ENCODE data around the gene RXRA.

The RXRA gene

DNA sequence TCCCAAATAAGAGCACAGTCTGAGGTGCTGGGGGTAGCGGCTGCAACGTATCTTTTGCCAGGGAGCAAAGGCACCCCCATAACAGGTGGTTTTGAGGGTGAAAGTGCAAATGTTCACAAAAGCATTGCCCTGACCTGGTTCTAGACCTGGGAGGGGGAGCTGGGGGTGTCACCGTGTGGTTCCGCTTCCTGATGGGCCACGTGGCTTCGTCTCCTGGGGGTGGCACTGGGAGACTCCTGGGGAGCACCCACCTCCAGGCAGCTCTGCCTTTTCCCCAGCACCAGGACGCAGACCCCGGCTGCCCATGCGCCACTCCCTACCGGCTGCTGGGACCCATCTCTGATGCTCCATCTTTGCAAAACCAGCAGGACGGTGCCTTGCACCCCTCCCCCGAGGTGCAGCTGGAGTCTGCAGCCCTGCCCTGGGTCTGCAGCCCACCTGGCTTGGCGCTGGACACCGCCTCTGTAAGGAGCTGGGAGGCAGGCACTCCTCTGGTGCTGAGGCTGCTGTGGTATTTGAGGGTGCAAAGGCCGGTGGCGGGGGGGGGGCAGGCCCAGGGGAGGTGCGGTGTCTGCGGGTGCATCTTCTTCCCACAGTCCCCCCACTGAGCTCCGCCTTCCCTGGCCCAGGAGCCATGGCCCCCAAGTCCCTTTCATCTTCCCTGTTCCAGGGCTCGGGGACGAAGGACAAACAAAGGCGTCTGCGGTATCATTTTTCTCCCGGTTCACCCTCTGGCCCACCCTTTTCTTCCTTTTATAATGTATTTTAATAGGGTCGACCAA is 29.8 kb upstream of the RXRA start:
- Histone ChIP-seq H4K20me1 (ENCODE audit: low read depth, low read length) (no peaks in the 10 kb centered on the region), H3K9ac (ENCODE audit: low read length) (no peak overlapping the region)

DNA sequence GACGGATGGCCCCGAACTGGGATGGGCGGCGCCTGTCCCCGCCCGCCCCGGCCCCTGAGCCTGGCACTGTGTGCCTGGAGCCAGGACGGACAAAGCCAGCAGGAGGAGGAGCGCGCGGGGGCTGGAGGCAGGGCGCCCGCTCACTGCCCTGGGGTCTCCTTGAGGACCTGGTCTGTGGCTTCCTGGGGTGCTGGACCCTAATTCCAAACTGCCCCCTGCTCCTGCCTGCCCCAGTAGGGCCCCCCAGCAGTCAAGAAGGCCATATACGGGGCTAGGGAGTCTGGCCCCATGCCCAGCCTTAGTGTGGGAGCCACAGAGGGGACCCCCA is 29.2 kb upstream of the RXRA start:
- no peak overlapping the region for H3K4me3 ChIP-seq (ENCODE audit: insufficient read depth, low read length, poor library complexity, severe bottlenecking)
- H3K9me3 ChIP-seq (ENCODE audit: insufficient read depth, low read length) = no peaks in the 10 kb centered on the region
- no peaks in the 10 kb centered on the region for H3K27me3 ChIP-seq (ENCODE audit: low read length)
- H3K9ac ChIP-seq (ENCODE audit: low read length) = no peak overlapping the region
- H3K4me2 ChIP-seq (ENCODE audit: low read depth, low read length, poor library complexity, severe bottlenecking) = no peak overlapping the region
- H3K79me2 ChIP-seq (ENCODE audit: insufficient read depth, low read length) = no peaks in the 10 kb centered on the region
- H2AFZ ChIP-seq (ENCODE audit: low read depth, low read length, severe bottlenecking) = no peak overlapping the region
- no peak for TF ChIP-seq EZH2phosphoT487 (conservative IDR thresholded peaks at IDR 0.05; ENCODE audit: low read length)
- TF ChIP-seq, protein P1, sequence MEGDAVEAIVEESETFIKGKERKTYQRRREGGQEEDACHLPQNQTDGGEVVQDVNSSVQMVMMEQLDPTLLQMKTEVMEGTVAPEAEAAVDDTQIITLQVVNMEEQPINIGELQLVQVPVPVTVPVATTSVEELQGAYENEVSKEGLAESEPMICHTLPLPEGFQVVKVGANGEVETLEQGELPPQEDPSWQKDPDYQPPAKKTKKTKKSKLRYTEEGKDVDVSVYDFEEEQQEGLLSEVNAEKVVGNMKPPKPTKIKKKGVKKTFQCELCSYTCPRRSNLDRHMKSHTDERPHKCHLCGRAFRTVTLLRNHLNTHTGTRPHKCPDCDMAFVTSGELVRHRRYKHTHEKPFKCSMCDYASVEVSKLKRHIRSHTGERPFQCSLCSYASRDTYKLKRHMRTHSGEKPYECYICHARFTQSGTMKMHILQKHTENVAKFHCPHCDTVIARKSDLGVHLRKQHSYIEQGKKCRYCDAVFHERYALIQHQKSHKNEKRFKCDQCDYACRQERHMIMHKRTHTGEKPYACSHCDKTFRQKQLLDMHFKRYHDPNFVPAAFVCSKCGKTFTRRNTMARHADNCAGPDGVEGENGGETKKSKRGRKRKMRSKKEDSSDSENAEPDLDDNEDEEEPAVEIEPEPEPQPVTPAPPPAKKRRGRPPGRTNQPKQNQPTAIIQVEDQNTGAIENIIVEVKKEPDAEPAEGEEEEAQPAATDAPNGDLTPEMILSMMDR (IDR thresholded peaks at IDR 0.05; ENCODE audit: insufficient read depth, low read length, poor library complexity, severe bottlenecking) = no peak
- H3K27ac ChIP-seq (ENCODE audit: low read depth, low read length) = no peak overlapping the region
- H3K9me2 ChIP-seq (replicated peaks; ENCODE audit: insufficient read depth, low read length) = no peaks in the 10 kb centered on the region
- no peaks in the 10 kb centered on the region for H3K36me3 ChIP-seq (ENCODE audit: low read length)
- no peaks in the 10 kb centered on the region for H4K20me1 ChIP-seq (ENCODE audit: low read depth, low read length)
- no peaks in the 10 kb centered on the region for H3F3A ChIP-seq (ENCODE audit: insufficient read depth)

More for the DNA sequence above, 29.8 kb upstream of the RXRA start:
- H3K27ac ChIP-seq (ENCODE audit: low read depth, low read length) = no peak overlapping the region
- no peaks in the 10 kb centered on the region for H3K9me2 ChIP-seq (replicated peaks; ENCODE audit: insufficient read depth, low read length)
- H2AFZ ChIP-seq (ENCODE audit: low read depth, low read length, severe bottlenecking) = no peak overlapping the region
- TF ChIP-seq, protein P1 (IDR thresholded peaks at IDR 0.05; ENCODE audit: insufficient read depth, low read length, poor library complexity, severe bottlenecking) = no peak
- TF ChIP-seq EZH2phosphoT487 (conservative IDR thresholded peaks at IDR 0.05; ENCODE audit: low read length) = no peak
- H3F3A ChIP-seq (ENCODE audit: insufficient read depth) = no peaks in the 10 kb centered on the region
- H3K27me3 ChIP-seq (ENCODE audit: low read length) = no peaks in the 10 kb centered on the region
- no peak overlapping the region for H3K4me3 ChIP-seq (ENCODE audit: insufficient read depth, low read length, poor library complexity, severe bottlenecking)
- H3K79me2 ChIP-seq (ENCODE audit: insufficient read depth, low read length) = no peaks in the 10 kb centered on the region
- no peaks in the 10 kb centered on the region for H3K36me3 ChIP-seq (ENCODE audit: low read length)
- H3K4me2 ChIP-seq (ENCODE audit: low read depth, low read length, poor library complexity, severe bottlenecking) = no peak overlapping the region
- H3K9me3 ChIP-seq (ENCODE audit: insufficient read depth, low read length) = no peaks in the 10 kb centered on the region

DNA sequence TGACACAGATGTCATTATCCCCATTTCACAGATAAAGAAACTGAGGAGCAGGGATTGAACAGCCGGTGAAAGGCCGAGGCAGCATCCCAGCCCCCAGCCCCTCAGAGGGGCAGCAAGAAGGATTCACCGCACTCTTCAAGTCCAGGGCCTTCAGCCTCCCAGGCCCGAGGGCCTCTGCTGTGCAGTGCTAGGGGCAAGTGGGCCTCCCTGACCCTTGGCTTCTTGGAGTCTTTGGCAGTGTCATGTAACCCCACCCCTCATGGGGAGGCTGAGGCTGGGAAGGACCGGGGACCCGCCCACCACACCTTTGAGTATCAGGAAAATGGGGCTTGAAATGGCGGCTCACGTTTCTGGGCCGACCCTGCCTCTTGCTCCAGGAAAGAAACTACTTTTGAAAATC is 28.7 kb upstream of the RXRA start:
- H3K9me3 ChIP-seq (ENCODE audit: insufficient read depth, low read length) = no peaks in the 10 kb centered on the region
- TF ChIP-seq, protein P1 (IDR thresholded peaks at IDR 0.05; ENCODE audit: insufficient read depth, low read length, poor library complexity, severe bottlenecking) = no peak
- TF ChIP-seq EZH2phosphoT487 (conservative IDR thresholded peaks at IDR 0.05; ENCODE audit: low read length) = no peak
- H3K9me2 ChIP-seq (replicated peaks; ENCODE audit: insufficient read depth, low read length) = no peaks in the 10 kb centered on the region
- no peaks in the 10 kb centered on the region for H4K20me1 ChIP-seq (ENCODE audit: low read depth, low read length)
- H3K79me2 ChIP-seq (ENCODE audit: insufficient read depth, low read length) = no peaks in the 10 kb centered on the region
- H3K27me3 ChIP-seq (ENCODE audit: low read length) = no peaks in the 10 kb centered on the region
- no peak overlapping the region for H3K9ac ChIP-seq (ENCODE audit: low read length)
- H3K4me2 ChIP-seq (ENCODE audit: low read depth, low read length, poor library complexity, severe bottlenecking) = no peak overlapping the region
- no peak overlapping the region for H3K27ac ChIP-seq (ENCODE audit: low read depth, low read length)
- no peak overlapping the region for H3K4me3 ChIP-seq (ENCODE audit: insufficient read depth, low read length, poor library complexity, severe bottlenecking)
- H2AFZ ChIP-seq (ENCODE audit: low read depth, low read length, severe bottlenecking) = no peak overlapping the region
- no peaks in the 10 kb centered on the region for H3F3A ChIP-seq (ENCODE audit: insufficient read depth)
- no peaks in the 10 kb centered on the region for H3K36me3 ChIP-seq (ENCODE audit: low read length)

Data from SU-DHL-6 (cell line).